Sigmoid colon (tissue), 7 donors: ENCODE data around the gene CHSY3. TPM values are rescaled to one million over a fixed set of nuclear protein-coding genes. Genes with fewer than 3 reads are reported as not detected.

ENCODE experiments used
- DNase-seq: peaks from one replicate; pipeline ENCODE4 v3.0.0-alpha.2; 2019
- H3K27ac ChIP-seq, 4 donors: fragments of 200-600 bp; sonication (generic); one replicate each; pipeline ENCODE4 v1.5.1; 2016 to 2019; ENCODE audit warnings: mild to moderate bottlenecking in 1 of 4
- H3K27me3 ChIP-seq, 3 donors: fragments of 200-600 bp; sonication (generic); one replicate each; pipeline ENCODE4 v1.5.1; 2019; ENCODE audit warnings: mild to moderate bottlenecking in 1 of 3
- H3K36me3 ChIP-seq, 4 donors: fragments of 200-600 bp; sonication (generic); one replicate each; pipeline ENCODE4 v1.5.1; 2016 to 2019
- H3K4me1 ChIP-seq, 4 donors: fragments of 200-600 bp; sonication (generic); one replicate each; pipeline ENCODE4 v1.5.1; 2017 to 2019
- H3K4me3 ChIP-seq, 4 donors: fragments of 200-600 bp; sonication (generic); one replicate each; pipeline ENCODE4 v1.5.1; 2017 to 2019; ENCODE audit warnings: mild to moderate bottlenecking in 2 of 4, moderate library complexity in 1 of 4
- H3K9me3 ChIP-seq, 4 donors: fragments of 200-600 bp in 3 of 4; sonication (generic) in 3 of 4; one replicate each; pipeline versions ENCODE4 v1.5.1 to v1.6.1; 2013 to 2019
- EP300 ChIP-seq, 4 donors: sonication (generic); formaldehyde crosslinking; IDR thresholded peaks; one replicate each; pipeline ENCODE4 v1.6.1; 2017; ENCODE audit warnings: antibody characterized with exemption in 4 of 4
- POLR2A ChIP-seq, 2 donors: fragments of 450-650 bp; IDR thresholded peaks; one replicate each; pipeline ENCODE4 v1.6.1; 2016; ENCODE audit warnings: antibody characterized with exemption in 2 of 2, mild to moderate bottlenecking in 2 of 2, moderate library complexity in 2 of 2
- POLR2AphosphoS5 ChIP-seq, 4 donors: sonication (generic); formaldehyde crosslinking; IDR thresholded peaks; one replicate each; pipeline ENCODE4 v1.6.1; 2017; ENCODE audit warnings: antibody characterized with exemption in 4 of 4
- WGBS, 2 donors: extraction: QIAGEN DNeasy Blood & Tissue Kit; methylation state at CpG; one replicate each; pipeline ENCODE4 v1.1.7; 2013; 5-methylcytosine and 5-hydroxymethylcytosine counted together
- intact Hi-C: fragments of 100-400 bp; cut with DNase I; formaldehyde crosslinking; loops from one replicate; pipeline ENCODE4 v1.15.1; 2023
- polyA plus RNA-seq, 3 donors: library from polyadenylated mRNA; stranded (reverse); fragments of 200-250 nt; gene quantifications; one replicate each; pipeline ENCODE4 v1.2.3, GENCODE V29; 2013
- total RNA-seq, 4 donors: library from RNA; depleted of rRNA; stranded (reverse); fragments of >200 nt; gene quantifications; one replicate each; pipeline ENCODE4 v1.1.0, GENCODE V29; 2016
- TF ChIP-seq, protein P1 (sequence below), 4 experiments: fragments of 450-650 bp in 3 of 4; fragments of 200-600 bp in 1 of 4; IDR thresholded peaks; one replicate each; pipeline ENCODE4 v1.5.1; 2016 to 2019; ENCODE audit warnings: antibody characterized with exemption in 4 of 4, mild to moderate bottlenecking in 3 of 4, moderate library complexity in 2 of 4
- donor health status: healthy with polysubstance abuse.
- donor health status: Bipolar disorder and iron deficiency.
- donor health status: healthy.

CHSY3 gene
- total and polyA plus RNA-seq, 7 donors: under 0.01 to 3.3 (median 1.2) TPM; not detected in 1

DNA sequence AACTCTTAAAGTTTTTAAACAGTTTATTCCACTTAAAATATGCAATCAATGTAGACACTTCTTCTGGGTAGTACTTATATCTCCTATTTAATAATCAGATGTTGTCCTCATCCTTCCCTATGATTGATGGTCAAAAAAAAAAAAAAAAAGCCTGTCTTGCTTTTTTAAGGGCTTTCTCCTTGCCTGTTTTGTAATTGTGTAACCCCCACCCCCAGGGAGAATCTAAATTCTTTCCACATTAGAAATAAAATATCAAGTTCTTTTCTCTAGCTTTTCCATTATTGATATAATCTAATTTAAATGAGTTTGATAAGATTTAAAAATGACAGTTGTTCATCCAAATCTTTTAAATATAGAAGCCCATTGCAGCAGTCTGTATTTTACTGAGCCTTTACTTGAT is 119.7 kb downstream of the CHSY3 start:
- Histone ChIP-seq H3K27ac (no peak overlapping the region), H3K4me1 (no peaks in the 10 kb centered on the region), H3K36me3 (no peaks in the 10 kb centered on the region), H3K9me3 (no peaks in the 10 kb centered on the region), H3K4me3 (no peak overlapping the region), H3K27me3 (no peaks in the 10 kb centered on the region)
- no peak for DNase-seq
- intact Hi-C loops: no loop called here
- TF ChIP-seq, protein P1, sequence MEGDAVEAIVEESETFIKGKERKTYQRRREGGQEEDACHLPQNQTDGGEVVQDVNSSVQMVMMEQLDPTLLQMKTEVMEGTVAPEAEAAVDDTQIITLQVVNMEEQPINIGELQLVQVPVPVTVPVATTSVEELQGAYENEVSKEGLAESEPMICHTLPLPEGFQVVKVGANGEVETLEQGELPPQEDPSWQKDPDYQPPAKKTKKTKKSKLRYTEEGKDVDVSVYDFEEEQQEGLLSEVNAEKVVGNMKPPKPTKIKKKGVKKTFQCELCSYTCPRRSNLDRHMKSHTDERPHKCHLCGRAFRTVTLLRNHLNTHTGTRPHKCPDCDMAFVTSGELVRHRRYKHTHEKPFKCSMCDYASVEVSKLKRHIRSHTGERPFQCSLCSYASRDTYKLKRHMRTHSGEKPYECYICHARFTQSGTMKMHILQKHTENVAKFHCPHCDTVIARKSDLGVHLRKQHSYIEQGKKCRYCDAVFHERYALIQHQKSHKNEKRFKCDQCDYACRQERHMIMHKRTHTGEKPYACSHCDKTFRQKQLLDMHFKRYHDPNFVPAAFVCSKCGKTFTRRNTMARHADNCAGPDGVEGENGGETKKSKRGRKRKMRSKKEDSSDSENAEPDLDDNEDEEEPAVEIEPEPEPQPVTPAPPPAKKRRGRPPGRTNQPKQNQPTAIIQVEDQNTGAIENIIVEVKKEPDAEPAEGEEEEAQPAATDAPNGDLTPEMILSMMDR (IDR thresholded peaks at IDR 0.05): no peak
- TF ChIP-seq EP300 (IDR thresholded peaks at IDR 0.05): no peak
- TF ChIP-seq POLR2A (IDR thresholded peaks at IDR 0.05): no peak
- TF ChIP-seq POLR2AphosphoS5 (IDR thresholded peaks at IDR 0.05): no peak

DNA sequence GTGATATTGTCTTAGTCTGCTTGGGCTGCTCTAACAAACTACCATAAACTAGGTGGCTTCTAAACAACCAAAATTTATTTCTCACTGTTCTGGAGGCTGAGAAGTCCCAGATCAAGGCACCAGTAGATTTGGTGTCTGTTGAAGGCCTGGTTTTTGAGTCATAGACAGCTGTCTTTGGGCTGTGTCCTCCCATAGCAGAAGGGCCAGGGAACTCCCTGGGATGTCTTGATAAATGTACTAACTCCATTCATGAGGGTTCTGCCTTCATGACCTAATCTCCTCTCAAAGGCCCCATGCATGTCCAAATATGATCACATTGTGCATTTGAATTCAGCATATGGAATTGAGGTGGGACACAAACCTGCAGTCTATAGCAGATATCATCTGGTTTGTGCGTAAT is 121.2 kb downstream of the CHSY3 start:
- TF ChIP-seq EP300 (IDR thresholded peaks at IDR 0.05): no peak
- TF ChIP-seq, protein P1 (IDR thresholded peaks at IDR 0.05): no peak
- TF ChIP-seq POLR2AphosphoS5 (IDR thresholded peaks at IDR 0.05): no peak
- TF ChIP-seq POLR2A (IDR thresholded peaks at IDR 0.05): no peak
- WGBS, 2 donors: 97 to 98% methylated on average over 1 of the region's 1 CpG
- no peaks in the 10 kb centered on the region for H3K9me3 ChIP-seq
- H3K27me3 ChIP-seq: no peaks in the 10 kb centered on the region
- H3K4me1 ChIP-seq: no peaks in the 10 kb centered on the region
- no peak overlapping the region for H3K27ac ChIP-seq
- no peak for DNase-seq
- H3K4me3 ChIP-seq: no peak overlapping the region
- intact Hi-C loops: no loop called here
- no peaks in the 10 kb centered on the region for H3K36me3 ChIP-seq

DNA sequence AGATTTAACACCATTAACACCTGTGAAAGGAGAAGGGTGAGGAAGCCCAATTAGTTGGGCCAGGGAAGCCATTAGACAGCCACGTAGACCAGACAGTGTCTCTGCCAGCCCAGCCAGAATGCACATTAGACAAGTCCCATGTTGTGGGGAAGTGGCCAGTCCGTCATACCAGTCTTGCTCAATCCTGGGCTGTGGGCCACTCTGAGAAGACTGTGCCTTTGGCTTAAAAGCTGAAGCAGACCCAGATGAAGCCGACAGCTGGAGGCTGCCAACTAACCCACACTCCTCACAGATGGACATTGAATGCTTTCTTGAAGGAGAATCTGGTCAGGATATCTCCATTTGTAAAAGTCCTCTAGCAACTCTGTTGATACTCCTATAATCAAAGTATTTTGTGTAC is 128.5 kb downstream of the CHSY3 start:
- TF ChIP-seq POLR2A (IDR thresholded peaks at IDR 0.05) (no peak), EP300 (IDR thresholded peaks at IDR 0.05) (no peak)
- TF ChIP-seq, protein P1 (IDR thresholded peaks at IDR 0.05): no peak
- intact Hi-C loops: no loop called here
- Histone ChIP-seq H3K4me3 (no peak overlapping the region), H3K36me3 (no peaks in the 10 kb centered on the region), H3K27ac (no peak overlapping the region), H3K27me3 (no peaks in the 10 kb centered on the region), H3K4me1 (no peaks in the 10 kb centered on the region), H3K9me3 (no peaks in the 10 kb centered on the region)
- no peak for DNase-seq
- WGBS, 2 donors: 75 to 84% methylated on average over 3 of the region's 3 CpGs

DNA sequence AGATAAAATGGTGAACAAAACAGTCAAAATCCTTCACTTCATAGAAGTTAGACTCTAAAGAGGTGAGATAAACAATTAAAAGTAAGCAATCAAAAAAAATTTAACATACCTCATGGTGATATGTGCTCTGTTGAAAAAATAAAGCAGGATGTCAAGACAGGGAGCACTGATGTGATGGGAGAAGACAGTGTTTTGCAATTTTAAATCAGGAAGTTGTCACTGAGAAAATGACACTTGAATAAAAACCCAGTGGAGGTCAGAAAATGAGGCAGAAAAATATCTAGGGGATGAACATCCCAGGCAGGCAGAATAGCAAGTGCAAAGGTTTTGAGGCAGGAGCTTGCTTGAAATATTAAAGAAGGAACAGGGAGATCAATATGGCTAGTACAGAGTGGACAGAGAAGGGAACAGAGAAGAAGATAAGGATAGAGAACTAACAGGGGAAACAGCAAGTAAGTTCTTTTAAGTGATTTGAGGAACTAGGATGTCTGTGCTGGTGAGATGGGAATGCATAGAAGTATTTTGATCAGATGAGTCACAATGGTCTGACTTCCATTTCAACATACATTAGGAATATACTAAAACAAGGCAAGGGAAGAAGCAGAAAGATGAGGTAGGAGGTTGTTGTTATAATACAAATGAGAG is 130.4 kb downstream of the CHSY3 start:
- H3K27me3 ChIP-seq: no peaks in the 10 kb centered on the region
- TF ChIP-seq EP300 (IDR thresholded peaks at IDR 0.05): no peak
- TF ChIP-seq, protein P1 (IDR thresholded peaks at IDR 0.05): no peak
- no peak for TF ChIP-seq POLR2AphosphoS5 (IDR thresholded peaks at IDR 0.05)
- no peak for TF ChIP-seq POLR2A (IDR thresholded peaks at IDR 0.05)
- H3K4me1 ChIP-seq: no peaks in the 10 kb centered on the region
- no peak overlapping the region for H3K4me3 ChIP-seq
- H3K36me3 ChIP-seq: no peaks in the 10 kb centered on the region
- no peaks in the 10 kb centered on the region for H3K9me3 ChIP-seq
- intact Hi-C loops: no loop called here
- H3K27ac ChIP-seq: no peak overlapping the region
- no peak for DNase-seq

DNA sequence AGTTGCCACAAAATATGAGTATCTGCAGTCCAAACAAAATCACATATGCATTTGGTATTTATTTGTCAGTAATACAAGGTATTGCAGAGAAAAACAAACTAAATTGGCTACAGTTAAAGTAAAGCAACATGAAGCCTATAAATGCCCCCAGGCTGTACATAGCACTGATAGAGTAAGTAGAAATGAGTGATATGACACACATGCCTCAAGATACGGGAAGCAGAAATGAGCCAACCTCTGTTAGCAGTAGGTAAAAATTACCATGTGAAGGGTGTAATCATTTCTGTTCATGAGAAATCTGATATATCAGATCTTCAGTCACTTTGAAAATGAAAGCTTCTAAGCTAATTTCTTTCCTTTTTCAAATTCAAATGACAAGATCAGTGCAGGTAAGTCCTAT is 131.1 kb downstream of the CHSY3 start:
- H3K27me3 ChIP-seq: no peaks in the 10 kb centered on the region
- H3K36me3 ChIP-seq: no peaks in the 10 kb centered on the region
- no peak for TF ChIP-seq POLR2A (IDR thresholded peaks at IDR 0.05)
- TF ChIP-seq POLR2AphosphoS5 (IDR thresholded peaks at IDR 0.05): no peak
- TF ChIP-seq, protein P1 (IDR thresholded peaks at IDR 0.05): no peak
- TF ChIP-seq EP300 (IDR thresholded peaks at IDR 0.05): no peak
- no peaks in the 10 kb centered on the region for H3K9me3 ChIP-seq
- 75 to 92% methylated on average over 1 of the region's 1 CpG for WGBS, 2 donors
- no peak for DNase-seq
- no peaks in the 10 kb centered on the region for H3K4me1 ChIP-seq
- no peak overlapping the region for H3K4me3 ChIP-seq
- H3K27ac ChIP-seq: no peak overlapping the region
- intact Hi-C loops: no loop called here
